Measurements from ENCODE around the gene GNG8. TPM values are rescaled to one million over a fixed set of nuclear protein-coding genes. Genes with fewer than 3 reads are reported as not detected.

The GNG8 gene
- total RNA-seq, 1 experiment from 2014 or later: not detected

DNA sequence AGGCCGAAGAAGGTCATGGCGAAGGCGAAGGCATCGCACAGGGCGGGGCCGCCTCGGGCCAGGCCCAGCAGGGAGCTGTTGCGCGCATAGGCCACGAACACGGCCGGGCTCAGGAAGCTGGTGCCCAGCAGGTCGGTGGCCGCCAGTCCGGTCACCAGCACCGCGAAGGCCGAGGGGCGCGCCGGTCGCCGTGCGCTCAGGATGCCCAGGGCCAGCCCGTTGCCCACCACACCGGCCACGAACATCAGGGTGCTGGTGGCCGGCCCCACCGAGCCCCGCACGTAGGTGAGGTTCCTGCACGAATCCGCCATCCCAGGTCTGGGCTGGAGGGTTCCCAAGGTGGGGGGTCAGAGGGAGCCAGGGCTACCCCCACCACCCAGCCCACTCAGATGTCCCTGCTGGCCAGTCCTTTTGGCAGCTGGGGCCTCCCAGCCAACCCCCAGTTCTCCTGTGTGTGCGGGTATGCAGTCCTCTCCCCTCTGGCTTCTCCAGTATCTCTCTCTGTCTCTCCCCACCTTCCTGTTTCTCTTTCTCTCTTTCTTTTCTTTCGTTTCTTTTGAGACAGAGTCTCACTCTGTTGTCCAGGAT is 12.0 kb downstream of the GNG8 start:
- DNase-seq (ENCODE audit: low spot score): no peak
- in situ Hi-C loops (cut with HindIII; ENCODE audit: low sequenced_read_pairs): no loop called here

DNA sequence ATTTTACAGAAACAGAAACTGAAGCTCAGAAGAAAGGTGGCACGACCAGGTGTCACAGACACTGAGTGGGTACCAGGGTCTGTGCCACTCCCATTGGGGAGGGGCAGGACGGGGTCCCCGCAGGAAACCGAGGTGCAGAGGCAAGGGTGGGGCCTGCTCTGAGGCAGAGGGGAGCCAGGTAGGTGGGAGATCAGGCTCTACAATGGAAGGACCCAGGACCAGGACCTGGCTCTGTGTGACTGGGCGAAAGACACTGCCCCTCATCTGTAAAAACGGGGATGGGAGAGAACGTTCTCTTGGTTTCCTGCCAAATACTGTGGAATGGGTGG is 13.9 kb downstream of the GNG8 start:
- in situ Hi-C loops (cut with HindIII; ENCODE audit: low sequenced_read_pairs): no loop called here

GRCh38 chr19:46621191-46622117 is 14.5 kb downstream of the GNG8 start:
- DNase-seq (ENCODE audit: low spot score): no peak
- in situ Hi-C loops (cut with HindIII; ENCODE audit: low sequenced_read_pairs): no loop called here

More for the DNA sequence above, 13.9 kb downstream of the GNG8 start:
- DNase-seq (ENCODE audit: low spot score): no peak

DNA sequence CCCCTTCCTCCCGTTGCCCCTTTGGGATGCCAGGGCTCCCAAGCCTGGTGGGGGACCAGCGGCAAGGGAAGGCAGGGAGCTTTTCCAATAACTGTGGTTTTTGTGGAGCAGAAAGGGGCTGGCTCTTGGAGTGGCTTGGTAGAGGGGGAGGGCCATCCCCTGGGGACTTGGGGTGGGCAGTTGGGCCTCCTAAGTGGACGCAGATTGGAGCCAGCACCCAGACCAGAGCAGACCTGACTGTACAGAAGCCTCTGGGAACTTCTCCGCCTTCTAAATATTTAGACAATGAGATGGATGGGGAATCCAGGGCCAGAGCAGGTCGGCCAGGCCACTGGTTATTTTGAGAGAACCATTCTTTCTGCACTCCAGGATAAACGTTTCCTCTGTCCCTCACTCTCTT is 15.3 kb downstream of the GNG8 start:
- DNase-seq (ENCODE audit: low spot score): no peak
- in situ Hi-C loops (cut with HindIII; ENCODE audit: low sequenced_read_pairs): no loop called here

DNA sequence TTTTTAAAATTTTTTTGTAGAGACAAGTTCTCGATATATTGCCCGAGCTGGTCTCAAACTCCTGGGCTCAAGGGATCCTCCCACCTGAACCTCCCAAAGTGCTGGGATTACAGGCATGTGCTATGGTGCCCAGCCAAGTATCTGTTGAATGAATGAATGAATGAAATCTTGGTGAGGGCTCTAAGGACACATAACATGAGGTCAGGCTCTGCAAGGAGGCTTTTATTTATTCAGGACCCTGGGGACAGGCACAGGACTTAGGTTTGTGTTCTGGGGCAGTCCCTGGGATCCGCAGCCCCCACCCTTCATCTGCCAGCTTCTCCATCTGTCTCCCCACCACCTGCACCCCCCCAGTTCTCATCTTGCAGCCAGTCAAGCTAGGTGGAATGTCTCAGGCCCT is 15.7 kb downstream of the GNG8 start:
- in situ Hi-C loops (cut with HindIII; ENCODE audit: low sequenced_read_pairs): no loop called here
- DNase-seq (ENCODE audit: low spot score): no peak

GRCh38 chr19:46618670-46619231 is 17.3 kb downstream of the GNG8 start:
- in situ Hi-C loops (cut with HindIII; ENCODE audit: low sequenced_read_pairs): no loop called here
- no peak for DNase-seq (ENCODE audit: low spot score)

- no peak for DNase-seq (ENCODE audit: low spot score)
- in situ Hi-C loops (cut with HindIII; ENCODE audit: low sequenced_read_pairs): no loop called here
Observed at GRCh38 chr19:46617601-46618000, 18.4 kb downstream of the GNG8 start.

DNA sequence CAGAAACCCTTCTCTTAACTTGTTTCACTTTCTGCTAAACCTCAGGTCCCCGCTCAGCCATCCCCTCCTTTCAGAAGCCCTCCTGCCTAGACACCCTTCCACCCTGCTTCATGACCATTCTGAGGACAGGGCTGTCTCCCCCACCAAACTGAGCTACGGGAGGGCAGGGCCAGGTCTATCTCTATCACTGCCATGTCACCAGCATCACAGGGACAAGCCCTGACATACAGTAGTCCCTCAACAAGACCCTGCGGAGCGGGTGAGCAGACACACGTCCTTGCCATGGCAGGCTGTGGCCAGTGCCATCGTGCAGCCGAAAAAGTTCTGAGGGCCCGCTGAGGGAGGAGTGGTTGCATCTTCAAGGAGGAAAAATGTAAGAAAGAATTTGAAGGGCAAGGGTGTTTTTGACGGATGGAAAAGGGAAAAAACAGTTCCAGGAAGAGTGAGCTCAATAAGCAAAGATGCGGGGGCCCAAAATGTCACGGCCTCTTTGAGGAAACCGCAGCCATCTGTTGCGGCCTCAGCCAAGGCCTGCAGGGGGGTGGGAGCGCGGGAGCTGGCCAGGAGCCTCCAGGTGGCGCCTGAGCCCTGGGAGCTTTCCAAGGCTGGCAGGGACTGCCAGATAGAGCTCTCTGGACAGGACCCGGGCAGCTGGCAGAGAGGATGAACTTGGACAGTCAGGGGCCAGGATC is 19.2 kb downstream of the GNG8 start:
- DNase-seq (ENCODE audit: low spot score): peak; percentile 75
- in situ Hi-C loops (cut with HindIII; ENCODE audit: low sequenced_read_pairs): no loop called here

DNA sequence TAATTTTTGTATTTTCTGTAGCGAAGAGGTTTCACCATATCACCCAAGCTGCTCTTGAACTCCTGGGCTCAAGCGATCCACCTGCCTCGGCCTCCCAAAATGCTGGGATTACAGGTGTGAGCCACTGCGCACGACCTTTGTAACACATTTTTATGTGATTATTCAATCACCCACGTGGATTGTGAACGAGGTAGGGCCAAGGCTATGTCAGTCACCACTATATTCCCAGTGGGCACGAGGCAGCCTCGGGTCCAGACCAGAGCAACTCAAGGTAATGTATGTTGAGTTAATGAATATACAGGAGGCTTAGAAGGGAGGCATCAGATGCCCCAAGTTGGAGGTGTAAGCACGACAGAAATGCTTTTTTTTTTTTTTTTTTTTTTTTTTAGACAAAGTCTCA is 20.0 kb downstream of the GNG8 start:
- DNase-seq (ENCODE audit: low spot score): no peak
- in situ Hi-C loops (cut with HindIII; ENCODE audit: low sequenced_read_pairs): no loop called here

DNA sequence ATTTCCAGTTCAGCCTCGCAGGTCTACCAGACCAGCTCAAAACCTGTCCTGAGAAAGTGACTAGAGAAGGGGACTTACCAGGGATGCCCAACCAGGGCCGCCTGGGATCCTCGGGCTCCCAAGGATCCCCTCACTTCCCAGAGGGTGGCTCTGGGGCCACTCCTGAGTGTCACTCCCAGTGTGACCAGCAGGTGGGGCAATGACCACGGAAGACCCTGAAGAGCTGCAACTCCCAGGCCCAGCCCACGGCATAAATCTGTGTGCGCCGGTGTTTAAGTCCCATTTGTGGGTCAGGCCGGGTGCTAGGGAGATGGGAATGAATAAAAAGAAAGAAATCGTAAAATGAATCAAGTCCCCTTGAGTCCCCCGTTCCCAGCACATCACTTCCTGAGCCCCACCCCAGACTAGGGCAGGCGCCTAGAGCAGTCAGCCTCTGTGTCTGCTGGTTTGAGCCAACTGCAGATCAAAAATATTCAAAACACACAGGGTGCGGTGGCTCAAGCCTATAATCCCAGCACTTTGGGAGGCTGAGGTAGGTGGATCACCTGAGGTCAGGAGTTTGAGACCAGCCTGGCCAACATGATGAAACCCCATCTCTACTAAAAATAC is 21.8 kb downstream of the GNG8 start:
- in situ Hi-C loops (cut with HindIII; ENCODE audit: low sequenced_read_pairs): no loop called here
- DNase-seq (ENCODE audit: low spot score): peak; percentile 83

DNA sequence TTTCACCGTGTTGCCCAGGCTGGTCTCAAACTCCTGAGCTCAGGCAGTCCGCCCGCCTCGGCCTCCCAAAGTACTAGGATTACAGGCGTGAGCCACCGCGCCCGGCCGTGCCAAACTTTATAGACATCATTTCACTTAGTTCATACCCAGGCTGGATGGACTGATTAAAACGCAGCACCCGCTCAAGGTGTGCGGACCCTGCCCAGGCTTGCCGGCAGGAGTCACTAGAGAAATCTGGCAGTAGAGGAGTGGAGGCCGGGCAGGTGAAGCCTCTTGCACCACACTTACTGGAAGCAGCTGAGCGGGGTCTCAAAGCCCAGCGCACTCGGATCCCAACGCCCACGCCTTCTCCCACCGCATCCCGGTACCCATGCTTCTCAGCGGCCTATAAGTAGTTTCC is 22.5 kb downstream of the GNG8 start:
- DNase-seq (ENCODE audit: low spot score): no peak
- in situ Hi-C loops (cut with HindIII; ENCODE audit: low sequenced_read_pairs): no loop called here

DNA sequence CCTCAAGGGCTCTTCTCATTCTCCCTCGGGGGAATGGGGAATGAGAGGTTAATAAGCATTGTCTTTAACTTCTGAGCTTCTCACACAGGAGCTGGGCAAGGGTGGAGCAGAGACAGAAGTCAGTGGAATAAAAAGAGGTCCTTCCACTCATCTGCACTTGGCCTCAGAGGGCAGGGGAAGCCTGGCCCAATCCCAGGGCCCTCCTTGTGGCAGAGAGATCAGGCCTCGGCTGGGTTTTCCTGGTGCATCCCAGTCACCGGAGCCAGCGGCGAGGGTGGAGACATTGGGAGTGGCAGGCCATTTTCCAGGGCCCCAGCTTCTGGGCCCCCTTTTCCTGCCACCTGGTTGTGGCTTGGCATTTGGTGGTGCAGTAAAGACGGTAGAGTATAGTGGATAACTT is 24.2 kb downstream of the GNG8 start:
- in situ Hi-C loops (cut with HindIII; ENCODE audit: low sequenced_read_pairs): no loop called here

DNA sequence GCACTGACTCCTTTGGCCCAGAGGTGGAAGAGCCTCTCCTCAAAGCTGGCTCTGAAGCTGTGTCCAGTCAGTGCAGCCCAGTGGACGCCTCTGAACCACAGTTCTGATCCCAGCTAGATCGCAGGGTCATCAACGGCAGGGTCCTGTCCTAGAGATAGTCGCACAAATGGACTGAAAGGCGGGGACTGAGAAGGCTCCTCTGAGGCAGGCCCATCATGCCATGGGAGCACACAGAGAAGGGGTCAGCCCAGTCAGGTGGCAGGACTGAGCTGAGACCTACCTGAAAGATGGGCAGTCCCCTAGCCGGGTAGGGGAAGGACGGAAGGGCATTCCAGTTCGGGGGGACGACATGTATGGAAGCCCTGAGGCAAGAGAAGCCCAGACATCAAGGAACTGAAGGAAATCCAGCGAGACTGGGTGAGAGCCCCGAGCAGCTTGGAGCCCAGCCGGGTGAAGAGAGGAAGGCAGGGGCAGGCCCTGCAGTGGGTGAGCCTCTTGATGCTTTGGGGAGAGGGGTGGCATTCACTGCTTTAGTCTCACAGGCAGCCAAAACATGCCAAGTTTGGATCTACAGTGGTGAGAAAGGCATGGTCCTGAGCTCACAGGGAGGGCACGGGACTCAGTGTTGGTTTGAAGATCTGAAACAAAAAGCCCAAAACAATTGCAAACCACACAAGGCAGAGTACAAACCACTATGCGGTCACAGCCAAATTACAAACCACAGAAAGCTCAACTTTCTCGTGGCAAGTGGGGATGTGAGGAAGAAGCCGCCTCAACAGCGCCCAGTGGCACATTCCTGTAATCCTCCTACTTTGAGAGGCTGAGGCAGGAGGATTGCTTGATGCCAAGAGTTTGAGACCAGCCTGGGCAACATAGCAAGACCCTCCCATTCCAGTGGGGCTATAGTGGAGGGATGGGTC is 24.9 kb downstream of the GNG8 start:
- in situ Hi-C loops (cut with HindIII; ENCODE audit: low sequenced_read_pairs): no loop called here

More for the DNA sequence above, 24.2 kb downstream of the GNG8 start:
- no peak for DNase-seq (ENCODE audit: low spot score)

GRCh38 chr19:46610413-46610775 is 25.6 kb downstream of the GNG8 start:
- DNase-seq (ENCODE audit: low spot score): no peak
- in situ Hi-C loops (cut with HindIII; ENCODE audit: low sequenced_read_pairs): no loop called here

More for the DNA sequence above, 24.9 kb downstream of the GNG8 start:
- no peak for DNase-seq (ENCODE audit: low spot score)

GRCh38 chr19:46609511-46610412 is 26.2 kb downstream of the GNG8 start:
- in situ Hi-C loops (cut with HindIII; ENCODE audit: low sequenced_read_pairs): no loop called here
- DNase-seq (ENCODE audit: low spot score): no peak

DNA sequence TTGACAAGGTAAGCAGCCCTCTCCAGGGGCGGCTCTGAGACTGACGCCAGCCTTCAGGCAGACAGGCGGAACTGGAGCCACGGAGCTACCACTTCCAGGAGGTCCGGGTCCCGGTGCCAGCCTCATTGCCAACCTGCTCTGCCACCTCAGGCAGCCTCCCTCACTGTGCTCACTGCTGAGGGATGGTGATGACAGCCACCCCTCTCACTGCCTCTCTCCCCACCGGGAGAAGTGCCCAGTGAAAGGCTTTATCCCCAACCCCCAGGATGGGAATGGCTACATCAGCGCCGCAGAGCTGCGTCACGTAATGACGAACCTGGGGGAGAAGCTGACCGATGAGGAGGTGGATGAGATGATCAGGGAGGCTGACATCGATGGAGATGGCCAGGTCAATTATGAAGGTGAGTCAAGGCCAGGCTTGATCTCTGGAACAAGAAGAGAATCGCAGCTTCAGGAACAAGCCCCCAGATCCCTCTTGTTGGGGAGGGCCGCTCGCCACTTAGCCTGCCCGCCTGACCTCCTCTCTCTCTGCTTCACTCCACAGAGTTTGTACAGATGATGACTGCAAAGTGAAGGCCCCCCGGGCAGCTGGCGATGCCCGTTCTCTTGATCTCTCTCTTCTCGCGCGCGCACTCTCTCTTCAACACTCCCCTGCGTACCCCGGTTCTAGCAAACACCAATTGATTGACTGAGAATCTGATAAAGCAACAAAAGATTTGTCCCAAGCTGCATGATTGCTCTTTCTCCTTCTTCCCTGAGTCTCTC is 27.2 kb downstream of the GNG8 start:
- in situ Hi-C loops (cut with HindIII; ENCODE audit: low sequenced_read_pairs): no loop called here
- DNase-seq (ENCODE audit: low spot score): no peak

DNA sequence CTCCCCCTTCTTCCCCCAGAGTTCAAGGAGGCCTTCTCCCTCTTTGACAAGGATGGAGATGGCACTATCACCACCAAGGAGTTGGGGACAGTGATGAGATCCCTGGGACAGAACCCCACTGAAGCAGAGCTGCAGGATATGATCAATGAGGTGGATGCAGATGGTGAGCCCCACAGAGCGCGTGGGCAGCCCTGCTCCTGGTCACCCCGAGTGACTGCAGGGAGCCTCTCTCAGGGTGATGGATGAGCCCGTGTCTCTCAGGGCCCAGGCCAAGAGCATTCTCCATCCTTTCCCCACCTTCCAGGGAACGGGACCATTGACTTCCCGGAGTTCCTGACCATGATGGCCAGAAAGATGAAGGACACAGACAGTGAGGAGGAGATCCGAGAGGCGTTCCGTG is 27.8 kb downstream of the GNG8 start:
- in situ Hi-C loops (cut with HindIII; ENCODE audit: low sequenced_read_pairs): no loop called here

More for the DNA sequence above, 27.8 kb downstream of the GNG8 start:
- no peak for DNase-seq (ENCODE audit: low spot score)
